Fibroblast of mammary gland (primary cell): Measurements from ENCODE around the gene CFAP107.

ENCODE experiments used
- DNase-seq: peaks from one replicate; pipeline ENCODE4 v3.0.0-alpha.2; 2010; ENCODE audit warnings: low read depth
- H3K4me3 ChIP-seq: 2 replicates; pipeline ENCODE4 v1.5.1; 2011; ENCODE audit warnings: low read depth, mild to moderate bottlenecking, low read length, moderate library complexity; ENCODE audit not compliant: control insufficient read depth
- CTCF ChIP-seq: conservative IDR thresholded peaks from 2 replicates; pipeline ENCODE4 v1.5.1; 2011; ENCODE audit warnings: low read depth, low read length, inconsistent platforms; ENCODE audit not compliant: control insufficient read depth, insufficient read depth

CFAP107 gene

GRCh38 chr1:12764016-12764415 is 18.0 kb downstream of the CFAP107 start:
- no peak overlapping the region for H3K4me3 ChIP-seq
- no peak for DNase-seq
- TF ChIP-seq CTCF = no peak

- H3K4me3 ChIP-seq = no peak overlapping the region
- DNase-seq = no peak
- no peak for TF ChIP-seq CTCF
These were observed 23.0 kb downstream of the CFAP107 start for GRCh38 chr1:12769031-12769430.

GRCh38 chr1:12769976-12770505 is 24.0 kb downstream of the CFAP107 start:
- no peak overlapping the region for H3K4me3 ChIP-seq
- TF ChIP-seq CTCF = no peak
- no peak for DNase-seq

GRCh38 chr1:12770620-12771019 is 24.6 kb downstream of the CFAP107 start:
- no peak for TF ChIP-seq CTCF

GRCh38 chr1:12771186-12771585 is 25.2 kb downstream of the CFAP107 start:
- no peak overlapping the region for H3K4me3 ChIP-seq
- DNase-seq = no peak
- TF ChIP-seq CTCF = no peak

More at GRCh38 chr1:12770620-12771019, 24.6 kb downstream of the CFAP107 start:
- no peak for DNase-seq
- H3K4me3 ChIP-seq = no peak overlapping the region

GRCh38 chr1:12772520-12772919 is 26.5 kb downstream of the CFAP107 start:
- no peak overlapping the region for H3K4me3 ChIP-seq
- DNase-seq = no peak
- TF ChIP-seq CTCF = no peak

- no peak for TF ChIP-seq CTCF
- no peak for DNase-seq
- H3K4me3 ChIP-seq = no peak within 1 kb of the TSS
These were observed 27.4 kb downstream of the CFAP107 start, which contains the start of gene PRAMEF12 for GRCh38 chr1:12773438-12773837. Gene PRAMEF12 (plus strand): TSS chr1:12773738. CDS start chr1:12774868, 1,130 bp downstream.
